K562 (cell line): ENCODE results near the gene PEX11B. TPM values are rescaled to one million over a fixed set of nuclear protein-coding genes. Genes with fewer than 3 reads are reported as not detected.

Experiments used
- ATAC-seq: fragments of 200-7000 bp; cut with Tn5 transposase; 3 replicates; pipeline ENCODE4 v1.9.1; 2020; ENCODE audit warnings: moderate library complexity
- BruUV-seq: library from RNA; stranded (reverse); fragments of 400-500 nt; replicated peaks from 2 replicates; lab custom pipeline; 2021; lab: Mats Ljungman, UMichigan
- CTCF ChIA-PET: fragments of 300-600 bp; formaldehyde crosslinking; extraction: SDS; loops from one replicate; lab custom pipeline; 2021; ENCODE audit warnings: low intra/inter-chr PET ratio; lab: Yijun Ruan, JAX
- POLR2A ChIA-PET: fragments of 300-600, 350-650 bp; sonication (Branson Sonifier 250); formaldehyde crosslinking; extraction: SDS; loops from one replicate; lab custom pipeline; 2021; ENCODE audit warnings: antibody characterized with exemption, inconsistent platforms; lab: Yijun Ruan, JAX
- DNase-seq, 4 experiments: peaks; one replicate each; pipeline versions ENCODE4 v3.0.0 to v3.0.0-alpha.2; 2011 to 2018; ENCODE audit warnings: low spot score in 3 of 4, mixed read lengths in 3 of 4; ENCODE audit errors: extremely low read depth in 1 of 4
- FAIRE-seq: peaks from 2 replicates; lab custom pipeline; 2011; peaks lifted over from hg19 to GRCh38; lab: Jason Lieb, UNC
- H2AFZ ChIP-seq: 2 replicates; pipeline ENCODE4 v1.6.0; 2011; ENCODE audit warnings: low read depth, low read length, control low read depth, inconsistent platforms
- H3K27ac ChIP-seq: fragments of 200-600 bp; 3 replicates; pipeline ENCODE4 v1.8.0; 2011; ENCODE audit warnings: low read depth, mild to moderate bottlenecking, control low read depth, inconsistent platforms, low read length, moderate library complexity, mixed read lengths; ENCODE audit errors: extremely low read depth
- H3K27me3 ChIP-seq, 2 experiments: fragments of 300-600 bp in 1 of 2; 2 replicates in 1 of 2; 3 replicates in 1 of 2; pipeline versions ENCODE4 v1.6.0 to v1.8.0; 2011; ENCODE audit warnings: inconsistent platforms in 2 of 2, low read length in 2 of 2, mild to moderate bottlenecking in 1 of 2, mixed read lengths in 1 of 2, moderate library complexity in 1 of 2; ENCODE audit not compliant: control insufficient read depth in 2 of 2, insufficient read depth in 2 of 2
- H3K36me3 ChIP-seq: fragments of 300-600 bp; 3 replicates; pipeline ENCODE4 v1.8.0; 2011; ENCODE audit warnings: mild to moderate bottlenecking, low read length, inconsistent platforms; ENCODE audit not compliant: control insufficient read depth, insufficient read depth
- H3K4me1 ChIP-seq, 2 experiments: fragments of 200-600 bp in 1 of 2; replicated peaks in 1 of 2; 2 replicates in 1 of 2; 3 replicates in 1 of 2; pipeline versions ENCODE4 v1.5.1 to v1.8.0; 2011; ENCODE audit warnings: inconsistent platforms in 2 of 2, low read length in 2 of 2, mild to moderate bottlenecking in 1 of 2, mixed read lengths in 1 of 2, moderate library complexity in 1 of 2; ENCODE audit not compliant: control insufficient read depth in 2 of 2, insufficient read depth in 2 of 2
- H3K4me2 ChIP-seq: 2 replicates; pipeline ENCODE4 v1.6.1; 2011; ENCODE audit warnings: low read length, control low read depth, inconsistent platforms, mixed read lengths; ENCODE audit not compliant: insufficient read depth
- H3K4me3 ChIP-seq: fragments of 200-600 bp; sonication (generic), shearing (Covaris generic); 2 replicates; pipeline ENCODE4 v1.5.1; 2016; ENCODE audit warnings: control low read depth, inconsistent platforms
- H3K79me2 ChIP-seq: fragments of 200-600 bp; 3 replicates; pipeline ENCODE4 v1.8.0; 2011; ENCODE audit warnings: low read length, inconsistent platforms; ENCODE audit not compliant: control insufficient read depth, insufficient read depth
- H3K9ac ChIP-seq, 2 experiments: 2 replicates each; pipeline versions ENCODE4 v1.6.0 to v1.6.1; 2011; ENCODE audit warnings: low read depth in 2 of 2, low read length in 2 of 2, control low read depth in 1 of 2, inconsistent platforms in 1 of 2, mild to moderate bottlenecking in 1 of 2, mixed read lengths in 1 of 2; ENCODE audit not compliant: insufficient read depth in 1 of 2
- H3K9me1 ChIP-seq: one replicate; pipeline ENCODE4 v1.6.0; 2011; ENCODE audit warnings: inconsistent platforms, mild to moderate bottlenecking, low read length, moderate library complexity; ENCODE audit not compliant: control insufficient read depth, insufficient read depth
- H3K9me3 ChIP-seq: replicated peaks from 2 replicates; pipeline ENCODE4 v1.5.1; 2011; ENCODE audit warnings: low read depth, low read length, inconsistent platforms; ENCODE audit not compliant: control insufficient read depth, insufficient read depth
- H4K20me1 ChIP-seq: replicated peaks from 2 replicates; pipeline ENCODE4 v1.6.1; 2011; ENCODE audit warnings: low read length, inconsistent platforms, mixed read lengths; ENCODE audit not compliant: control insufficient read depth, insufficient read depth
- CEBPG ChIP-seq, 3 experiments: fragments of 200-800 bp in 1 of 3; sonication (Bioruptor generic) in 1 of 3; sonication (generic) in 1 of 3; formaldehyde crosslinking in 1 of 3; IDR thresholded peaks in 2 of 3; conservative IDR thresholded peaks in 1 of 3; 2 replicates each; pipeline versions ENCODE4 v1.6.1 to v1.8.0; 2016 to 2022; ENCODE audit warnings: missing compliant biosample characterization in 2 of 3, missing genetic modification characterization in 2 of 3, mild to moderate bottlenecking in 1 of 3, missing genetic modification reagents in 1 of 3
- SMAD1 ChIP-seq: fragments of 150-350 bp; IDR thresholded peaks from 2 replicates; pipeline ENCODE4 v1.6.1; 2014; ENCODE audit warnings: low read length, low read depth; ENCODE audit not compliant: partially characterized antibody
- WGBS: fragments of 100-300 bp; shearing (Covaris generic); methylation state at CpG from one replicate; pipeline ENCODE4 v1.1.6; 2016; ENCODE audit warnings: low coverage, mixed read lengths; ENCODE audit not compliant: insufficient coverage; ENCODE audit errors: missing lambda C conversion rate; 5-methylcytosine and 5-hydroxymethylcytosine counted together
- in situ Hi-C: fragments of 300-500 bp; cut with MboI; formaldehyde crosslinking; loops from 4 replicates; pipeline ENCODE4 v1.15.0; 2018; ENCODE audit warnings: inconsistent platforms, mixed read lengths
- intact Hi-C: fragments of 100-400 bp; cut with micrococcal nuclease; formaldehyde crosslinking; loops from 2 replicates; pipeline ENCODE4 v1.14.2; 2022
- polyA plus RNA-seq, 8 experiments: library from polyadenylated mRNA; depleted of rRNA in 4 of 8; stranded (reverse) in 5 of 8; unstranded in 3 of 8; fragments of >200 nt; fragmentation: Nextera tagmentation in 2 of 8; fragmentation: Illumina TruSeq in 1 of 8; extraction: Ambion mirVana in 2 of 8; extraction: Trizol in 1 of 8; gene quantifications; 2 replicates each; pipeline versions ENCODE4 v1.2.1 to v1.2.3, GENCODE V29; 2011 to 2014; ENCODE audit warnings: inconsistent platforms in 1 of 8, missing spikeins in 1 of 8
- total RNA-seq, 7 experiments: library from RNA; depleted of rRNA in 6 of 7; stranded (reverse); fragments of >200 nt in 6 of 7; fragmentation: Illumina TruSeq in 2 of 7; extraction: Trizol in 2 of 7; gene quantifications; 2 replicates each; pipeline versions ENCODE4 v1.2.1 to v1.2.3, GENCODE V29; 2011 to 2021; ENCODE audit warnings: low replicate concordance in 1 of 7
- TF ChIP-seq, protein P1 (sequence below), 2 experiments: fragments of 450-650 bp in 1 of 2; sonication (generic) in 1 of 2; formaldehyde crosslinking in 1 of 2; IDR thresholded peaks in 1 of 2; conservative IDR thresholded peaks in 1 of 2; 2 replicates each; pipeline versions ENCODE4 v1.6.1 to v1.8.1; 2016 to 2023; ENCODE audit warnings: mild to moderate bottlenecking in 2 of 2, moderate library complexity in 2 of 2, inconsistent platforms in 1 of 2, missing genetic modification reagents in 1 of 2

Gene PEX11B
- total and polyA plus RNA-seq, 9 of the 15 experiments (the other 6 are each of a cell fraction or from before 2014, with no cell fraction given), result 13.2 to 60.0 (median 21.7) TPM

DNA sequence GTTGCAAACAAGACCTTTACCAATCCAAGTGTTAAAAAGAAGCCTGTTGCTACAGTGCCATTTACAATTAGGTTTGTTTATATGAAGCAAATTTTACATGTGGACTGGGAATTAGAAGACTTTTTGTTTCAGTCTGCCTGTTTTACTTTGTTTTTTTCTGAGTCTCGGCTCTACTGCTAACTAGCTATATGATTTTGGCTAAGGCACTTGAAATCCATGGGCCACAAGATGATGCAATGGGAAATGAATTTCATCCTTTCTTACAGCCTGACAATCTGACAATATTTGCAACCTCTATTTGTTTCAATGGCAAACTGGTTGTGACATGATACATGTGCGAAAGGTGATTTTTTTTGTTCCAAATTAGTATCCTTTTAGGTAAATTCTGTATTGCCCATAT lies 3.7 kb upstream of the PEX11B start:
- intact Hi-C loops (no loop called here), in situ Hi-C loops (no loop called here)
- Histone ChIP-seq H3K9me1 (no peaks in the 10 kb centered on the region), H3K79me2 (peaks cover 24% of the 10 kb centered on the region), H3K4me1 (peaks cover 10 to 23% of the 10 kb centered on the region in 2 experiments; a peak in 4 of 5 replicates), H3K27me3 (no peaks in the 10 kb centered on the region), H3K4me3 (no peak overlapping the region), H3K36me3 (peaks cover 27% of the 10 kb centered on the region), H3K9me3 (no peaks in the 10 kb centered on the region), H4K20me1 (0 out of 2 replicates have a peak, but pooled peaks cover 3% of the 10 kb centered on the region), H2AFZ (no peak overlapping the region), H3K9ac (no peak overlapping the region; a peak in 1 of 4 replicates), H3K27ac (no peak overlapping the region), H3K4me2 (no peak overlapping the region)
- 91% methylated on average over 2 of the region's 2 CpGs for WGBS
- no peak for ATAC-seq
- TF ChIP-seq CEBPG (CRISPR knock-in tag; IDR thresholded peaks at IDR 0.05) (no peak), CEBPG (tag; conservative IDR thresholded peaks at IDR 0.05 in 1 of 2, IDR thresholded peaks at IDR 0.05 in 1 of 2) (peak; percentile 51 to 76; a peak in 3 of 4 replicates), SMAD1 (no peak)
- TF ChIP-seq, protein P1, sequence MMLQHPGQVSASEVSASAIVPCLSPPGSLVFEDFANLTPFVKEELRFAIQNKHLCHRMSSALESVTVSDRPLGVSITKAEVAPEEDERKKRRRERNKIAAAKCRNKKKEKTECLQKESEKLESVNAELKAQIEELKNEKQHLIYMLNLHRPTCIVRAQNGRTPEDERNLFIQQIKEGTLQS (IDR thresholded peaks at IDR 0.05), result peak; percentile 74
- TF ChIP-seq, protein P1 (CRISPR knock-in tag; conservative IDR thresholded peaks at IDR 0.05), result no peak
- ChIA-PET CTCF (no interaction called here), POLR2A (interaction anchor here (0.6 to 1.6 kb wide), 3 partner anchors 19 to 68 kb away, joined by 3 read pairs; no protein-coding TSS in a partner anchor)
- no peak for FAIRE-seq
- BruUV-seq, result no TSS peak
- no peak for DNase-seq
